GM18951 (cell line): Measurements from ENCODE around the gene LRRC45.

ENCODE experiments used
- POLR2A ChIP-seq: IDR thresholded peaks from 4 replicates; pipeline ENCODE4 v1.6.1; 2011; ENCODE audit warnings: mild to moderate bottlenecking; ENCODE audit not compliant: insufficient read length, insufficient read depth; ENCODE audit errors: extremely low read depth
- in situ Hi-C: fragments of 300-500 bp; cut with MboI; formaldehyde crosslinking; loops from one replicate; pipeline ENCODE4 v1.12.0; 2022; ENCODE audit warnings: low sequenced_read_pairs, mixed read lengths, inconsistent platforms; ENCODE audit not compliant: unreplicated experiment

Gene LRRC45

DNA sequence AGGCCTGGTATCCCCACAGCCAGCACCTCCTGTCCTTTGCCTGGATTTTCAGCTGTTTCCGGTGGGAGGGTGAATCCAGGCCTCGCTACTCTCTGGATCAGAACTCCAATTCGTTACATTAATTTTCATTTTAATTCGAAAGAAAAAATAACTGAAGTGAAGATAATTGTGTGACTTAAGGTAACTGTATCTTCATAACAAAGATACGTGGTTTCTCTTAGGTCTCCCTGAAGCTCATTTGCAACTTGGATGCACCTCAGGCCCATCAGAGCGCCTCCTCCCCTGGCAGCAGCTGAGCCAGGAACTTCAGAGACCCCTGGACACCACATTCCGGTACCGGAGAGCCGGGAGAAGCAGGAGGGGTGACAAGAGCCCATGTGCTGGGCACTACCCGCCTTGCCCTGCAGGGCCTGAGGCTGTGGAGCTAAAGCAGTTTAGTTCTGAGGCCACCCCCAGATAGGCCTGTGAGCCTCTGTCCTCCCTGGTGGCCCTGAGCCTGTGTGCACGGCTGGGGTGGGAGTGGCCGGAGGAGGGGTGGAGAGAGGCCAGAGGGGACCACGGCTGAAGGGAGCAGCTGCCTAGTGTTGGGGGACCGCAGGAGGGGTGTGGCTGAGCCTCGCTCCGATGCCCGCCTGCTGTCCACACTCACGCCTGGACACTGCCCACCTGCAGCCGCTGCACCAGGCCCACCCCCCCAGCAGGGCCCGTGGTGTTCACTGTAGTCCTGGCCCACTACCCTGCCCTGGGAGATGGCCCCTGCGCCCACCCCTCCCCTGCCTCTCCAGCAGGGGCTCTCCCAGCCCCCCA is 53.9 kb downstream of the LRRC45 start:
- in situ Hi-C loops = no loop called here

DNA sequence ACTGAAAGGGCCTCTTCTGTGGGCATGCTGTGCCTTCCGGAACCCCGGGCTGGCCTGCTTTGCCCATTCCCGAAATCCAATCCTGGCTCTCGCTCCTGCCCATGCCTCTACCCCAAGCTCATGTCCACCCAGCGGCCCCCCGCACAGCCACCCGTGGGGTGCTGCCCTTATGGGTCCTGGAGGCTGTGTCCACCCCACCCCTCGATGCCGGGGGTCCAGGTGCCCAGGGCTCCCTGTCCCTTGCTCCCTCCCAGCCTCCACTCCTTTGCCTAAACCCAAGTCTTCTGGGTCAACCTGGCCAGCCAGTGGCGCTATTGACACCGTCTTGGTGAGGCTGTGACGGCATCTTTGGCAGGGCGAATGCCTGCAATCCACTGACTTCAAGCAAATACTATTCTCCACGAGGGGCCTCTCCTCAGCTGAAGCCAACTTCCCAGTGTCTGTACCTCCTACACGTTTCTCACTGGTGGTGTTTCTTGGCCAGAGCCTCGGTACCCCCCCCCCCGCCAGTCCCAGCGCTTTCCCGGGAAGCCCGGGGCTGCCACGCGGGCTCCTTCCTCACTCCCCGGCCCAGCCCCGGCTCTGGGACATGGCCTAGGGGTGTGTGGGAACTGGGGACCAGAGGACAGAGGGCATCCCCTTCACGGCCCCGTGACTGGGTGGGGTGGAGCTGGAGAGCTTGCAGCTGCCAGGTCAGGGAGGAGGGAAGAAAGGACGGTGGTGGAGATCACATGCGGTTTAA is 54.7 kb downstream of the LRRC45 start:
- TF ChIP-seq POLR2A = no peak
- in situ Hi-C loops = no loop called here

More for the DNA sequence above, 53.9 kb downstream of the LRRC45 start:
- peak; percentile 7 for TF ChIP-seq POLR2A

DNA sequence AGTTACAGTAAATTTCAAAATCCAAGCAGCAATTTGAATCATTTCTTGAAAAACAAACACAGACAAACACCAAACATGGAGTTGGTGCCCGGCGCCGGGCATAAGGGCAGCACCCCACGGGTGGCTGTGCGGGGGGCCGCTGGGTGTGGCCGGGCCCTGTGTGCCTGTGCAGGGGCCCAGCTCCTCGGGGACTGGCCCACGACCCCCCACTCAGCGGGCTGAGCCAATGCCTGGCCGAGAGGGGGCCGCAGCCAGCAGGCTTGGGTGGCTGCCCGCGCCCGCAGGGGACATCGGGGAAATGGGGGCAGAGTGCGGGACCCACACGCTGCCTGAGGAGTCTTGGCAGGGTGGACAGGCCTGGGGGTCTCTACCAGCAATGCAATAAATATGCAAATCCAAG is 55.3 kb downstream of the LRRC45 start:
- in situ Hi-C loops = no loop called here
- TF ChIP-seq POLR2A = no peak

DNA sequence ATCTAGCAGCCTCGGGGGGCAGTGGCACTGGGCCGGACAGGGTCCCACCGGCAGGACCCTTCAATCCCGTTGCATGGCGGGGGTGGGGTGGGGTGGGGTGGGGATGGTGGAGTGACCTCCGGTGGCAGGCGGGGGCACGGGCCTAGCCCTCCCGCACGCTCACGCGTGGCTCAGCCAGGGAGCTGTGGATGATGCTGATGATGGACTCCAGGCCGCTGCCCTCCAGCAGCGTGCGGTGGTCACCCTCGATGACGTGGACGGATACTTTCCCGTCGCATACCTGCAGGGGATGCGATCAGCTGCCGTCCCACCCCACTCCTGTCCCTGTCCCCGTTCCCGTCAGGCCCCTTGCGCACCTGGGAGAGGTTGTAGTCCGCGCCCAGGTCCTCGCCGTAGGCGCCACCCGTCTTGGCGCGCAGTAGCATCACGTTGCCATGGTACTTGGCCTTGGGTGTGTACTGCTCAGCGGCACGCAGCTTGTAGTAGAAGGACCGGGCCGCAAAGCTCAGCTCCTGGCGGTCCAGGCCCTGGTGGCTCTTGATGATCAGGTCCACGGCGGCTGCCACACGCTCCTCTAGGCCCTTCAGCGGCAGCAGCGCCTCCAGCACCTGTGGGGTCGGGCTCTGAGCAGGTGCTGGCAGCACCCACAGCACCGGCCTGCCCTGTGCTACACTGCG is 56.0 kb downstream of the LRRC45 start:
- no peak for TF ChIP-seq POLR2A
- in situ Hi-C loops = no loop called here

DNA sequence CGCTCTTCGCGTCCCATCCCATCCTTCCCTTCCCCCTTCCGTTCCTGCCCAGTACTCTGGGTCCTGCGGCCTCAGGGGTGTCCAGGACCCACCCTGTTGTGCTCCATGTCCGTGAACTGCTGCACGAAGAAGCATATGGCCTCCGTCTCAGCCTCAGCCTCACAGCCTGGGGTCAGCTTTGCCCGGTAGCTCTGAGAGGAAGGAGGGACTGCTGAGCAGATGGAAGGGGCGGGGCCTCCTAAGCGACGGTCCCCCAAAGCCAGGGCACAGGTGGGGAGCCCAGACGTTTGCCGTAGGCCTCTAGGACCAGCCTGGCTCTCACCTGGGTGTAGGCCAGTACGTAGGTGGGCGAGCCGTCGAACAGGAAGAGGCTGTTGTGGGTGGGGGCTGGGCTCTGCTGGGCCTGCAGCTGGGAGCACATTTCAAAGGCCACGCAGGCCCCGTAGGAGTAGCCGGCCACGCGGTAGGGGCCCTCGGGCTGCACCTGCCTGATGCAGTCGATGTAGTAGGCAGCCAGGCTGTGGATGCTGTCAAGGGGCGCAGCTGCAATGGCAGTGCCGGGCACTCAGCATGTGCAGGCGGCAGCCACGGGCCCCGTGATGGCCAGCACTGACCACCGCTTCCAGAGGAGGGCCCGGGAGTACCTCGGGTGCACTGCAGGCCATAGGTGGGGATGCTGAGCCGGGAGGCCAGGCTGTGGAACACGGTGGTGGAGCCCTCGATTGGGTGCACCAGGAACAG is 57.1 kb downstream of the LRRC45 start:
- no peak for TF ChIP-seq POLR2A
- in situ Hi-C loops = no loop called here
